NCI-H187 (cell line): ENCODE data around the gene SLC34A3.
"Not testable (repeated sequence)": the region's sequence is repeated elsewhere in the genome, so short reads cannot be mapped to it uniquely, and the experiment has no call there.

Experiments used
- DNase-seq, 2 experiments: peaks; one replicate each; lab custom pipeline; 2025; lab: John Stamatoyannopoulos, UW

Gene SLC34A3

GRCh38 chr9:137241490-137242268 is 11.0 kb downstream of the SLC34A3 start:
- DNase-seq: no peak

- no peak for DNase-seq
Measured at GRCh38 chr9:137242269-137243203, 11.8 kb downstream of the SLC34A3 start.

GRCh38 chr9:137243266-137243625 is 12.5 kb downstream of the SLC34A3 start:
- DNase-seq: not testable (repeated sequence)

GRCh38 chr9:137243626-137244485 is 13.2 kb downstream of the SLC34A3 start:
- no peak for DNase-seq

- no peak for DNase-seq
Measured at GRCh38 chr9:137244486-137245449, 14.1 kb downstream of the SLC34A3 start.

GRCh38 chr9:137245450-137246421 is 15.0 kb downstream of the SLC34A3 start:
- DNase-seq: no peak

GRCh38 chr9:137247135-137247915 is 16.6 kb downstream of the SLC34A3 start:
- no peak for DNase-seq

- DNase-seq: no peak
Measured at GRCh38 chr9:137247916-137248175, 17.1 kb downstream of the SLC34A3 start.

GRCh38 chr9:137250329-137251193 is 19.9 kb downstream of the SLC34A3 start:
- DNase-seq: no peak

GRCh38 chr9:137251194-137251461 is 20.4 kb downstream of the SLC34A3 start, which contains the start of gene STPG3:
TSS of gene STPG3 (plus strand) at chr9:137251286. CDS start at chr9:137251287, 1 bp downstream.
- DNase-seq: no peak

GRCh38 chr9:137251490-137252268 is 21.0 kb downstream of the SLC34A3 start:
- no peak for DNase-seq

- no peak for DNase-seq
Measured at GRCh38 chr9:137252555-137253506, 22.1 kb downstream of the SLC34A3 start.

GRCh38 chr9:137253717-137254623 is 23.3 kb downstream of the SLC34A3 start:
- no peak for DNase-seq

- peak; percentile 52 to 57 for DNase-seq
Measured at GRCh38 chr9:137254624-137255447, 24.1 kb downstream of the SLC34A3 start, which contains the start of gene NELFB. TSS of gene NELFB (plus strand) at chr9:137255327.
